ENCODE measurements around the gene HHIPL1. TPM values are rescaled to one million over a fixed set of nuclear protein-coding genes. Genes with fewer than 3 reads are reported as not detected.

The HHIPL1 gene
- total RNA-seq, 2 experiments from 2014 or later = 0.25 to 0.72 TPM

GRCh38 chr14:99718811-99719192 is 73.9 kb downstream of the HHIPL1 start:
- no peaks in the 10 kb centered on the region for H3K9me2 ChIP-seq (ENCODE audit: insufficient read depth, low read length)
- TF ChIP-seq EZH2phosphoT487 (IDR thresholded peaks at IDR 0.05; ENCODE audit: borderline replicate concordance, low read depth, low read length) = no peak
- TF ChIP-seq CTCF (conservative IDR thresholded peaks at IDR 0.05; ENCODE audit: low read length) = no peak
- no peak overlapping the region for H3K27ac ChIP-seq (ENCODE audit: low read depth, low read length, poor library complexity, severe bottlenecking)
- no peak overlapping the region for H3K4me2 ChIP-seq (ENCODE audit: low read length)
- BruUV-seq (replicated peaks) = no TSS peak
- no peak for DNase-seq (ENCODE audit: low spot score)
- no peaks in the 10 kb centered on the region for H4K20me1 ChIP-seq (ENCODE audit: insufficient read depth, low read length)
- H3K36me3 ChIP-seq (ENCODE audit: insufficient read depth, low read length) = no peaks in the 10 kb centered on the region
- H3K4me3 ChIP-seq (ENCODE audit: low read depth, low read length, poor library complexity, severe bottlenecking) = no peak overlapping the region
- H3K79me2 ChIP-seq (ENCODE audit: insufficient read depth, low read depth, low read length) = no peaks in the 10 kb centered on the region
- H3K4me1 ChIP-seq (ENCODE audit: insufficient read depth, low read length, poor library complexity, severe bottlenecking) = no peaks in the 10 kb centered on the region
- ChIA-PET POLR2A (interaction anchor here (0.6 kb wide), 1 partner anchor 398 kb away, joined by 3 read pairs; no protein-coding TSS in a partner anchor), CTCF (ENCODE audit: unreplicated experiment) (no interaction called here)
- no peaks in the 10 kb centered on the region for H3K9me3 ChIP-seq (ENCODE audit: low read length)
- H2AFZ ChIP-seq (ENCODE audit: low read length) = no peak overlapping the region
- intact Hi-C loops (cut with micrococcal nuclease; ENCODE audit: unreplicated experiment) = no loop called here

- no peak overlapping the region for H3K4me2 ChIP-seq (ENCODE audit: low read length)
- H3K79me2 ChIP-seq (ENCODE audit: insufficient read depth, low read depth, low read length) = no peaks in the 10 kb centered on the region
- H3K36me3 ChIP-seq (ENCODE audit: insufficient read depth, low read length) = no peaks in the 10 kb centered on the region
- POLR2A ChIA-PET = no interaction called here
- TF ChIP-seq CTCF (conservative IDR thresholded peaks at IDR 0.05; ENCODE audit: low read length) (no peak), EZH2phosphoT487 (IDR thresholded peaks at IDR 0.05; ENCODE audit: borderline replicate concordance, low read depth, low read length) (no peak)
- H3K27ac ChIP-seq (ENCODE audit: low read depth, low read length, poor library complexity, severe bottlenecking) = no peak overlapping the region
- H3K4me1 ChIP-seq (ENCODE audit: insufficient read depth, low read length, poor library complexity, severe bottlenecking) = no peaks in the 10 kb centered on the region
- H3K9me2 ChIP-seq (ENCODE audit: insufficient read depth, low read length) = no peaks in the 10 kb centered on the region
- intact Hi-C loops (cut with micrococcal nuclease; ENCODE audit: unreplicated experiment) = no loop called here
- no TSS peak for BruUV-seq (replicated peaks)
- no peak overlapping the region for H3K4me3 ChIP-seq (ENCODE audit: low read depth, low read length, poor library complexity, severe bottlenecking)
- CTCF ChIA-PET (ENCODE audit: unreplicated experiment) = no interaction called here
- no peak overlapping the region for H2AFZ ChIP-seq (ENCODE audit: low read length)
- no peaks in the 10 kb centered on the region for H3K9me3 ChIP-seq (ENCODE audit: low read length)
- H4K20me1 ChIP-seq (ENCODE audit: insufficient read depth, low read length) = no peaks in the 10 kb centered on the region
- DNase-seq (ENCODE audit: low spot score) = no peak
Observed at GRCh38 chr14:99720941-99721791, 76.2 kb downstream of the HHIPL1 start.

GRCh38 chr14:99721792-99722516 is 77.0 kb downstream of the HHIPL1 start:
- no peak overlapping the region for H3K4me2 ChIP-seq (ENCODE audit: low read length)
- no peaks in the 10 kb centered on the region for H3K79me2 ChIP-seq (ENCODE audit: insufficient read depth, low read depth, low read length)
- POLR2A ChIA-PET = no interaction called here
- no peaks in the 10 kb centered on the region for H3K36me3 ChIP-seq (ENCODE audit: insufficient read depth, low read length)
- no peak overlapping the region for H3K27ac ChIP-seq (ENCODE audit: low read depth, low read length, poor library complexity, severe bottlenecking)
- CTCF ChIA-PET (ENCODE audit: unreplicated experiment) = no interaction called here
- no peak for DNase-seq (ENCODE audit: low spot score)
- no peaks in the 10 kb centered on the region for H3K9me2 ChIP-seq (ENCODE audit: insufficient read depth, low read length)
- BruUV-seq (replicated peaks) = no TSS peak
- H3K4me3 ChIP-seq (ENCODE audit: low read depth, low read length, poor library complexity, severe bottlenecking) = no peak overlapping the region
- no peaks in the 10 kb centered on the region for H3K4me1 ChIP-seq (ENCODE audit: insufficient read depth, low read length, poor library complexity, severe bottlenecking)
- no peak overlapping the region for H2AFZ ChIP-seq (ENCODE audit: low read length)
- no peaks in the 10 kb centered on the region for H4K20me1 ChIP-seq (ENCODE audit: insufficient read depth, low read length)
- TF ChIP-seq CTCF (conservative IDR thresholded peaks at IDR 0.05; ENCODE audit: low read length) (no peak), EZH2phosphoT487 (IDR thresholded peaks at IDR 0.05; ENCODE audit: borderline replicate concordance, low read depth, low read length) (no peak)
- intact Hi-C loops (cut with micrococcal nuclease; ENCODE audit: unreplicated experiment) = no loop called here
- no peaks in the 10 kb centered on the region for H3K9me3 ChIP-seq (ENCODE audit: low read length)
